Adrenal gland (tissue), 5 donors: ENCODE measurements around the gene PRKN.

ENCODE experiments used
- POLR2A ChIP-seq, 2 donors: fragments of 450-650 bp; IDR thresholded peaks; one replicate each; pipeline ENCODE4 v1.6.1; 2017; ENCODE audit warnings: antibody characterized with exemption in 2 of 2, mild to moderate bottlenecking in 2 of 2, moderate library complexity in 1 of 2
- TF ChIP-seq, protein P1 (sequence below), 6 experiments: fragments of 450-650 bp in 4 of 6; fragments of 200-600 bp in 2 of 6; sonication (generic) in 1 of 6; IDR thresholded peaks; 1 replicate in 5 of 6; 2 replicates in 1 of 6; pipeline versions ENCODE4 v1.5.1 to v1.8.0; 2016 to 2021; ENCODE audit warnings: antibody characterized with exemption in 6 of 6, mild to moderate bottlenecking in 2 of 6, moderate library complexity in 1 of 6
- donor health status: DM: no; HTN: no; CAD: no.

DNA sequence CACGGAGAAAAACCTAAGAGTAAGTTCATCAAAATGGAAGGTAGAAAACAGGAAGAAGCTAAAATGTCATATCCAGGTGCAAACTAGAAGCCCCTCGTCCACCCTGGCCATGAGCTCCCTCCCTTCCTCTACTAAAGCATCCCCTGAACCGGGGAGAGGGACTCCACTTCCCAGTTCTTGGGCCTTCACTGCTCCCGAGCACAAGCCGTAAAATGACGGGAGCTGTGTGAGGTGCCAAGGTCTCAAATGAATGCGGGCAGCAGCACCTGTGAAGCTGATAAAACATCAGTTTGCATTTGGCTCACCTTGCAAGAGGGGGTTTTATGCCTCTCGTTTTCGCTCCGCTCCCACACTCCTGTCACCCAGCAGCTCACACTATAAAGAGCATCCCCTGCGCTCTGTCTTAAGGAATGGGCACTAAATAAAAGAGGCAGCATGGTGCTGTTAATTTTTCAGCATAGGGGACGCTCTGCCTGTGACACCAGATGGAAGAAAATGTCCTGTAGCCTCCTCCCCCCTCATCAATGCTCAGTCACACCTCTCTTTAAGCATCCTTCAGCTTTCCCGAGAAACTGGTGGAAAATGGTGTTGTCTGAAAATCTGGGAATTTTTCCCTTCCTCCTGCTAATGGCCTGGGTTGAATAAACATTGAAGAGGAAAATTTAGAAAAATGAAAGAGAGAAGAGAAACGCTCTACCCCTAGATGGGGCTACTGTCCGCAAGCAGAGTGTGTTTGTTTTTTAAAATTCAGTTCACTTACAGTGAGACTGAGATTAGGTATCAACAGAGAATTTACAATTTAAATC lies 890.7 kb downstream of the PRKN start:
- TF ChIP-seq, protein P1, sequence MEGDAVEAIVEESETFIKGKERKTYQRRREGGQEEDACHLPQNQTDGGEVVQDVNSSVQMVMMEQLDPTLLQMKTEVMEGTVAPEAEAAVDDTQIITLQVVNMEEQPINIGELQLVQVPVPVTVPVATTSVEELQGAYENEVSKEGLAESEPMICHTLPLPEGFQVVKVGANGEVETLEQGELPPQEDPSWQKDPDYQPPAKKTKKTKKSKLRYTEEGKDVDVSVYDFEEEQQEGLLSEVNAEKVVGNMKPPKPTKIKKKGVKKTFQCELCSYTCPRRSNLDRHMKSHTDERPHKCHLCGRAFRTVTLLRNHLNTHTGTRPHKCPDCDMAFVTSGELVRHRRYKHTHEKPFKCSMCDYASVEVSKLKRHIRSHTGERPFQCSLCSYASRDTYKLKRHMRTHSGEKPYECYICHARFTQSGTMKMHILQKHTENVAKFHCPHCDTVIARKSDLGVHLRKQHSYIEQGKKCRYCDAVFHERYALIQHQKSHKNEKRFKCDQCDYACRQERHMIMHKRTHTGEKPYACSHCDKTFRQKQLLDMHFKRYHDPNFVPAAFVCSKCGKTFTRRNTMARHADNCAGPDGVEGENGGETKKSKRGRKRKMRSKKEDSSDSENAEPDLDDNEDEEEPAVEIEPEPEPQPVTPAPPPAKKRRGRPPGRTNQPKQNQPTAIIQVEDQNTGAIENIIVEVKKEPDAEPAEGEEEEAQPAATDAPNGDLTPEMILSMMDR (IDR thresholded peaks at IDR 0.05): peak; percentile 54 to 68 (median 62)
- TF ChIP-seq POLR2A (IDR thresholded peaks at IDR 0.05): no peak
